Frontal cortex (tissue), 4 donors: ENCODE measurements around the gene CORO2A. TPM values are rescaled to one million over a fixed set of nuclear protein-coding genes. Genes with fewer than 3 reads are reported as not detected.
"Not testable (repeated sequence)": the region's sequence is repeated elsewhere in the genome, so short reads cannot be mapped to it uniquely, and the experiment has no call there.

Experiments
- DNase-seq, 2 donors: peaks; one replicate each; pipeline ENCODE4 v3.0.0; 2012; ENCODE audit warnings: low spot score in 2 of 2
- FAIRE-seq: peaks from 2 replicates; lab custom pipeline; 2012; peaks lifted over from hg19 to GRCh38; lab: Jason Lieb, UNC
- total RNA-seq: library from RNA; depleted of rRNA; stranded (reverse); fragments of >200 nt; gene quantifications from one replicate; pipeline ENCODE4 v1.2.3, GENCODE V29; 2014
- donor health status: control.
- donor health status: control.
- donor health status: control.

CORO2A gene
- total RNA-seq, 1 donor from 2014 or later = 4.5 TPM

GRCh38 chr9:98128316-98128715, 64.1 kb downstream of the CORO2A start:
- FAIRE-seq = no peak
- DNase-seq = no peak

GRCh38 chr9:98127226-98127625, 65.2 kb downstream of the CORO2A start:
- FAIRE-seq (no peak), DNase-seq (no peak)

- DNase-seq (no peak), FAIRE-seq (no peak)
Measured at GRCh38 chr9:98124637-98125426, 67.6 kb downstream of the CORO2A start.

GRCh38 chr9:98124091-98124490, 68.3 kb downstream of the CORO2A start:
- not testable (repeated sequence) for DNase-seq, FAIRE-seq

GRCh38 chr9:98121058-98121457, 71.4 kb downstream of the CORO2A start:
- FAIRE-seq = no peak
- no peak for DNase-seq

- FAIRE-seq (no peak), DNase-seq (no peak)
Measured at GRCh38 chr9:98120476-98120875, 72.0 kb downstream of the CORO2A start.

GRCh38 chr9:98118640-98119601, 73.5 kb downstream of the CORO2A start, which contains the start of gene TRIM14:
TRIM14 (minus strand) TSS chr9:98119222; CDS start chr9:98119188, 34 bp downstream.
- FAIRE-seq (no peak), DNase-seq (peak; percentile 47 to 69)

- DNase-seq (peak in 1 of 2 donors; percentile 33), FAIRE-seq (no peak)
Measured at GRCh38 chr9:98117984-98118639, 74.3 kb downstream of the CORO2A start.

GRCh38 chr9:98117097-98117496, 75.3 kb downstream of the CORO2A start:
- not testable (repeated sequence) for FAIRE-seq

GRCh38 chr9:98109052-98109451, 83.4 kb downstream of the CORO2A start:
- DNase-seq (no peak), FAIRE-seq (no peak)

More at GRCh38 chr9:98117097-98117496, 75.3 kb downstream of the CORO2A start:
- DNase-seq = not testable (repeated sequence)

- FAIRE-seq (no peak), DNase-seq (no peak)
Measured at GRCh38 chr9:98108531-98109031, 83.9 kb downstream of the CORO2A start.

- DNase-seq (no peak), FAIRE-seq (no peak)
Measured at GRCh38 chr9:98107926-98108325, 84.5 kb downstream of the CORO2A start.

- DNase-seq (no peak), FAIRE-seq (no peak)
Measured at GRCh38 chr9:98105006-98105405, 87.4 kb downstream of the CORO2A start.

GRCh38 chr9:98104445-98104881, 88.0 kb downstream of the CORO2A start:
- no peak for FAIRE-seq

GRCh38 chr9:98101868-98102273, 90.6 kb downstream of the CORO2A start:
- no peak for FAIRE-seq

More at GRCh38 chr9:98104445-98104881, 88.0 kb downstream of the CORO2A start:
- no peak for DNase-seq

GRCh38 chr9:98101416-98101815, 91.0 kb downstream of the CORO2A start:
- FAIRE-seq = no peak

More at GRCh38 chr9:98101868-98102273, 90.6 kb downstream of the CORO2A start:
- no peak for DNase-seq

GRCh38 chr9:98100456-98100855, 92.0 kb downstream of the CORO2A start:
- DNase-seq (no peak), FAIRE-seq (no peak)

More at GRCh38 chr9:98101416-98101815, 91.0 kb downstream of the CORO2A start:
- DNase-seq = no peak

GRCh38 chr9:98099898-98100297, 92.5 kb downstream of the CORO2A start:
- DNase-seq (no peak), FAIRE-seq (no peak)

GRCh38 chr9:98099346-98099745, 93.1 kb downstream of the CORO2A start:
- FAIRE-seq (no peak), DNase-seq (no peak)

GRCh38 chr9:98097836-98098235, 94.6 kb downstream of the CORO2A start:
- DNase-seq (no peak), FAIRE-seq (no peak)
